HG02759 (cell line): ENCODE data around the gene RPP30.
"Not testable (repeated sequence)": the region's sequence is repeated elsewhere in the genome, so short reads cannot be mapped to it uniquely, and the experiment has no call there.

ENCODE experiments used
- ATAC-seq: cut with Tn5 transposase; IDR thresholded peaks from one replicate; pipeline ENCODE4 v1.9.1; 2021; ENCODE audit warnings: mild to moderate bottlenecking, moderate library complexity; ENCODE audit not compliant: unreplicated experiment

Gene RPP30

DNA sequence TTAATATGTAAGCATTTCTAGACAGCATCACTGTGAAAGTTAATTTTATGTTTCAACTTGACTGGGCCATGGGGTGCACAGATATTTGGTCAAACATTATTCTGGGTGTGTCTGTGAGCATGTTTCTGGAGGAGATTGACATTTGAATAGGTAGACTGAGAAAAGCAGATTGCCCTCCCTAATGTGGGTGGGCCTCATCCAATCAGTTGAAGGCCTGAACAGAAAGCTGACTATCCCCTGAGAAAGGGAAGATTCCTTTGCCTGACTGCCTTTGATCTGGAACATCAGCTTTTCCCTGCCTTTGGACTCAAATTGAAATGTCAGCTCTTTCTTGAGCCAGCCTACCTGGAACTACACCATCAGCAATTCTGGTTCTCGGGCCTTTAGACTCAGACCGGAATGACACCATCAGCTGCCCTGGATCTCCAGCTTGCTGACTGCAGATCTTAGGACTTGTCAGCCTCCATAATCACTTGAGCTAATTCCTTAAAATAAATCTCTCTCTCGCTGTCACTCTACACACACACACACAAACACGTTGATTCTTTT is 5.7 kb upstream of the RPP30 start:
- ATAC-seq = no peak

DNA sequence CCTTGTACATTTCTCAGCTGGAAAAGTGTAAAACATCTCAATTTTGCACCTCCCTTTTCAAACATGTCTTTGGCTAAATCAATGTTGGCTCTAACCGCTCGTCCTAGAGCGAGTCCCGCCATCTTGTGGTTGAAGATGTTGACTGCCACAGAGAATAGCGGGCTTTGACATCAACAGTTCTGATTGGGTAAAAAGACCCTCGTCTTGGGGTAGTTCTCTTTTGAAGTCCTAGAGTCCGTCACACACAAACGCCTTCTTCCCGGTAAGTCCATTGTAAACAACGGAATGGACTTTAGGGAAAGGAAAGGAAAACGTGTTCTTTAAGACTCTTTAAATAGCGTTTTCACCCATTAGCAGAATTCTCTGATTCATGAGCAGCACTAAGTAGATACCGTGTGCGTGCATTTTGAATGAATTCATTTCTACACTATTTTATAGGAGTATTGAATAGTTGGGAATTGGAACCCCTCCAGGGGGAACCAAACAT is 452 bp upstream of the RPP30 start:
- peak; percentile 65 for ATAC-seq

- ATAC-seq = no peak
Observed at GRCh38 chr10:90872648-90873020, 860 bp downstream of the RPP30 start.

GRCh38 chr10:90879062-90879461 is 7.3 kb downstream of the RPP30 start:
- ATAC-seq = no peak

- ATAC-seq = not testable (repeated sequence)
Observed at GRCh38 chr10:90880059-90880719, 8.4 kb downstream of the RPP30 start.

GRCh38 chr10:90884431-90884830 is 12.7 kb downstream of the RPP30 start:
- ATAC-seq = no peak

GRCh38 chr10:90885176-90885575 is 13.4 kb downstream of the RPP30 start:
- ATAC-seq = no peak

- ATAC-seq = no peak
Observed at GRCh38 chr10:90887555-90887954, 15.8 kb downstream of the RPP30 start.

GRCh38 chr10:90888387-90888786 is 16.6 kb downstream of the RPP30 start:
- ATAC-seq = no peak

DNA sequence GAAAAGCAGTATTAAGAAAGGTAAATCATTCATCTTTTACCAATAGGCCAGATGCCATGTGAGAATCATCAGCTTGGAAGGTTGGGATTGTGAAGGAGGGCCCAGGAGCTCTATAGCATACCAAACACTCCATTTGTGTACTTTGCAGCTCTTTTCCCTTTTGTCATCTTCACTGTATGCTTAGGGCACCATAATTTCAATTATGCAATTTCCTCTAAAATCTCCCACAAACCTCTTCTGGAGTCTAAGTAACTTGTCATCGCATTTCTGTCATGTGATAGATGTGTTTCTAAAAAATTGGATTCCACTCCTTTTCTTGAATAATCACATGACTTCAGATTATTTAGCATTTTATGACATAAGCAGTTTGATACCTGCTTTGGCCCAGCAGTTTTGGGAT is 17.9 kb downstream of the RPP30 start:
- ATAC-seq = no peak

DNA sequence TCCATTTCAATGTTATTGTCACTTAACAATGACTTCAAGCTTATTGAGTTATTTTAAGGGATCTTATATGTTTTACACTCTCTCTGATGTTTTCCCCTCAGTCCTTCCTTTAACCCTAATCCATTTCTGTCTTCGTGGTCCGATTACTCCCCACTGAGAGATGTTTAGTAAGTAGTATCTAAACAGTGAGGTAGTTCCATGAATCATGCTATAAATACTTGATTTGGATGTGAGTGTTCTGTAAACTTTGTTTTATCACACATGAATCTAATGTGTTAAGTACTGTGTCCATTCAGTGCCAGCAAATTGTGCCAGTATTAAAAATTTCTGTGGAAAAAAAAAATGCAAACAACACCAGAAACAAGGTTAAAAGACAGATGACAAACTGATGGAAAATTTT is 18.6 kb downstream of the RPP30 start:
- no peak for ATAC-seq

DNA sequence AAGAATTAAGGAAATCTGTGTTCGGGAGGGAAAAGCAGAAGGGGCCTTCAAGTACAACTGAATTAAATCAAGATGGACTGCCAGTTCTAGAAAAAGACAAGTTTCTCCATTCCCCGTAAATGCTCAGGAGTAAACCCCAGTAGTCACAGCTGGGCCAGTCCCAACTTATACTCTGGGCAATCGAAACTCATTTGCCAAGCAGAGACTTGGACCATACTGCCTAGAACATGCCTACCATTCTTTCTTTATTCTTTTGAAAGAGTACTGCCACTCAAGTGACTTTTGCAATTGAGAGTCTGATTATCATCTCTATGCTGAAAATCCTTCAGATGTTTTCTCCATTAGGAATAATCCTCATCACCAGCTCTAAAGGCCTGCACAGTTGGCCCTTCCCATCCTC is 21.4 kb downstream of the RPP30 start:
- ATAC-seq = no peak

- not testable (repeated sequence) for ATAC-seq
Observed at GRCh38 chr10:90896916-90897315, 25.1 kb downstream of the RPP30 start.

GRCh38 chr10:90905925-90906324 is 34.2 kb downstream of the RPP30 start:
- no peak for ATAC-seq

- no peak for ATAC-seq
Observed at GRCh38 chr10:90906596-90906995, 34.8 kb downstream of the RPP30 start.

DNA sequence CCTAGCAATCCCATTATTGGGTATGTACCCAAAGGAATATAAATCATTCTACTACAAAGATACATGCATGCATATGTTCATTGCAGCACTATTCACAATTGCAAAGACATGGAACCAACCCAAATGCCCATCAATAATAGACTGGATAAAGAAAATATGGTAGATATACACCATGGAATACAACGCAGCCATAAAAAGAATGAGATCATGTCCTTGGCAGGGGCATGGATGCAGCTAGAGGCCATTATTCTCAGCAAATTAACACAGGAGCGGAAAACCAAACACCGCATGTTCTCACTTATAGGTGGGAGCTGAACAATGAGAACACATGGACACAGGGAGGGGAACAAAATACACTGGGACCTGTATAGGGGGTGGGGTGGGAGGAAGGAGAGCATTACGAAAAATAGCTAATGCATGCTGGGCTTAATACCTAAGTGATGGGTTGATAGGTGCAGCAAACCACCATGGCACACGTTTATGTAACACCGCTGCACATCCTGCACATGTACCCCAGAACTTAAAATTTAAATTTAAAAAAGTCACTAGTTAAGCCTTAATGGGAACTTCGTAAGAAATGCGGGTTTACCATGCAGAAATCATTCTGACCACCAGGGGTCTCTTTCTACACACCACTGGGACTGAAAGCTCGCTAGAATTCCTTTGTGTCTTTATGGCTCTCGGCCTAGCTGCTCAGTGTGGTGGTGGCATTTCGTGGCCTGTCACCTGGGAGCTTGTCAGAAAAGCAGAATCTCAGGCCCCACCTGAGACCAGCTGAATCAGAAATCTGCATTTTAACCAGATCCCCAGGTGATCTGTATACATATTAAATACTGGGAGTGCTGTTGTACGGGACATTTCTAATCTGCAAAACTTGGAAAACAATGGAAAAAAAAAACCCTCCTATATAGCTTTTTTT is 39.6 kb downstream of the RPP30 start:
- ATAC-seq = no peak

DNA sequence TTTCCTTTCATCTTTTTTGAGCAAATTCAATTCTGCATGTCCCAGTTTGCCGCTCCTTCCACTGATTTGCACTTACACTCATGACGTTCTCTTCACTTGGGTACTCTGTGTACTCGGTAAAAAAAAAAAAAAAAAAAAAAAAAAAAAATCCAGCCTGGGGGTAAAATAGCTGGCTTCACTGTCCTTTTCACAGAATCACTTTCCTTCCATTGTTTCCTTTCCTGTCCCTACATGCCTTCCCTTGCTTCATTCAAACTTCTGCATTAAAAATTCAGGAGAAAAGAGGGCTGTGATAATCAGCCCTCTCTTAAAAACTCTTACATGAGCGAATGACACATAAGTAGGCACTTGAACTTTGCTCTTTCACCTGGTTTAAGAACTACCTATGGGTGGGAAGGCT is 40.4 kb downstream of the RPP30 start:
- ATAC-seq = no peak

- ATAC-seq = no peak
Observed at GRCh38 chr10:90912854-90913479, 41.2 kb downstream of the RPP30 start.

DNA sequence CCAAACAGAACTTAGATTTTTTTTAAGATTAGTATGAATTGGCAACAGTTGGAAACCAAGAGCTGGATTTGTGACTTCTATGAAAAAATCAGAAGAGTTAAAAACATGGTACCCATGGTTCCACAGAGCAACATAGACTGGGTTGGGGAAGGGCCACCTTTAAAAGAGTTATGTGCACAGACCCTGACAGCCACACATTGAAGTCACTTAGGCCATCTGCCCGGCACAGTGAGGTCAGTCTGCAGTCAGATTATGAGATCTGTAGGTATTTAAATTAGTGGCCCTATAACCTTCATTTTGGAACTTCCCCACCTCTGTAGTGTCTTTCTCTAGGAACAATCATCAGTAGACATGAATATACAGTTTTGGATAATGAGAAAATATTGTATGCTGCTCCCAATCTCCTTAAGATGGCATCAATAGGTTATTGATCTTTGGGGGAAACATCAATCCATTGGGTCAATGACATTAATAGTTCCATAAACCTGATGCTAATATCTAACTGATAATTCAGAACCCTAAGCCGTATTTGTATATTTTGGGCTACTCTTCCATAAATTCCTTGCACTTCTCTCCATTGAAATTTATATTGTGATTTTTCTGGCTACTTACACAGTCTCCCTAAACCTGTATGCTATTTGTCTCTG is 42.1 kb downstream of the RPP30 start:
- ATAC-seq = no peak

GRCh38 chr10:90914992-90915765 is 43.4 kb downstream of the RPP30 start:
- ATAC-seq = no peak
